GM21529 (cell line): ENCODE results near the gene ERBB2.
"Not testable (repeated sequence)": the region's sequence is repeated elsewhere in the genome, so short reads cannot be mapped to it uniquely, and the experiment has no call there.

Experiments used
- ATAC-seq: cut with Tn5 transposase; IDR thresholded peaks from one replicate; pipeline ENCODE4 v1.9.1; 2021; ENCODE audit not compliant: unreplicated experiment

The ERBB2 gene

GRCh38 chr17:39722965-39723848, 23.3 kb downstream of the ERBB2 start:
- no peak for ATAC-seq

- ATAC-seq: no peak
Measured at GRCh38 chr17:39724731-39725130, 24.9 kb downstream of the ERBB2 start.

DNA sequence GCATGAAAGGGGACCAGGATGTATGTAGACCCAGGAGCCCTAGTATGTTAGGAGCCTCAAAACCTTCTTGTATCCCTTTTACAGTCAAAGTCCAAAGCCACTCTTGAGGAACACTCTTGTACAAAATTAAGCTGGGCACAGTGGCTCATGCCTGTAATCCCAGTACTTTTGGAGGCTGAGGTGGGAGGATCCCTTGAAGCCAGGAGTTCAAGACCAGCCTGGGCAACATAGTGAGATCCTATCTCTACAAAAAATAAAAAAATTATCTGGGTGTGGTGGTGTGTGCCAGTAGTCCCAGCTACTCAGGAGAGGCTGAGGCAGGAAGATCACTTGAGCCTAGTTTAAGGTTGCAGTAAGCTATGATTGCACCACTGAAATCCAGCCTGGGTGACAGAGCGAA, 26.1 kb downstream of the ERBB2 start:
- not testable (repeated sequence) for ATAC-seq

DNA sequence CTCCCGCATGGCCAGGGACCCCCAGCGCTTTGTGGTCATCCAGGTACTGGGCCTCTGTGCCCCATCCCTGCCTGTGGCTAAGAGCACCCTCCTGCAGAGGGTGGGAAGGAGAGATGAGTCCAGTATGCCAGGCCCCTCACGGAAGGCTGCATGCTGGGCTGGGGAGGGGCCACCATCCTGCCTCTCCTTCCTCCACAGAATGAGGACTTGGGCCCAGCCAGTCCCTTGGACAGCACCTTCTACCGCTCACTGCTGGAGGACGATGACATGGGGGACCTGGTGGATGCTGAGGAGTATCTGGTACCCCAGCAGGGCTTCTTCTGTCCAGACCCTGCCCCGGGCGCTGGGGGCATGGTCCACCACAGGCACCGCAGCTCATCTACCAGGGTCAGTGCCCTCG, 26.8 kb downstream of the ERBB2 start:
- ATAC-seq: no peak

- no peak for ATAC-seq
Measured at GRCh38 chr17:39727556-39727955, 27.7 kb downstream of the ERBB2 start.

GRCh38 chr17:39729280-39729851, 29.5 kb downstream of the ERBB2 start:
- no peak for ATAC-seq

DNA sequence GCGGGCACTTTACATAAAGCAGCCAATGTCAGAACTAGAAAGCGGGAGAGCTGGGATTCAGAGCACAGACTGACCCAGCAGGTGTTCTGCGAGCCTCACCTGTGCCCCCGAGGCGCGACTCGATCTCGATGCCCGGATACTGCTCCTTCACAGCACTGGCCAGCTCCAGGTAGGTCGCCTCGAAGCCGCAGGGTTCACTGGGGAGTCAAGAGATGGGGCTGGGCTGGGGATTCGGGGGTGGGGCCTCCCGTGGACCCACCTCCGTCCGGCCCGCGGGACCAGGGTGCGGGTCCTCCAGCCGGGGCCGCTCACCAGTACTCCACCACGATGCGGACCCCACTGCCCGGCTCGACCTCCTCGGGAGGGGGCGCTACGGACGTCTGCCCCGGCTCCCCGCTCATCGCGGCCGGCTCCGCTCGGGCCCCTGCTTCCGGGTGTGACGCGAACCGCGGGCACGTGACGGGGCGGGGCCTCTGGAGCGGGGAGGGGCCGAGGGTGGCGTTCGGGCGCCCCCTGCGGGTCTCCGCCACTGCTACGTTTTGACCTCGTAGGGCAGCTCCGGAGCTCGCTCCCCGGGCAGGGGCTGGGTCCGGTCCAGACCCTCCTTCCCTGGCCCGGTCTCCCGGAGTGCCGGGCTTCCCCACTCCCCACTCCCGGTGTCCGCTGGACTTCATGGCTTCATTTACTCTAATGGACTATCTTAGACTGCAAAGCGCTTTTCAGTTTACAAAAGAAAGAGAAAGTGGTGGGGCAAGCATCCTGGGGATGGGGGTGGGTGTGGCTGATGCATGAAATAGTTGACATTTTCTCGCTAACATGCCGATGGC, 30.4 kb downstream of the ERBB2 start, which contains the start of gene MIEN1:
TSS of gene MIEN1 (minus strand) at position 438 of the 827 bp plus-strand sequence. CDS start at position 401, 37 bp downstream.
- ATAC-seq: peak; percentile 84

GRCh38 chr17:39732586-39732985, 32.7 kb downstream of the ERBB2 start:
- no peak for ATAC-seq

DNA sequence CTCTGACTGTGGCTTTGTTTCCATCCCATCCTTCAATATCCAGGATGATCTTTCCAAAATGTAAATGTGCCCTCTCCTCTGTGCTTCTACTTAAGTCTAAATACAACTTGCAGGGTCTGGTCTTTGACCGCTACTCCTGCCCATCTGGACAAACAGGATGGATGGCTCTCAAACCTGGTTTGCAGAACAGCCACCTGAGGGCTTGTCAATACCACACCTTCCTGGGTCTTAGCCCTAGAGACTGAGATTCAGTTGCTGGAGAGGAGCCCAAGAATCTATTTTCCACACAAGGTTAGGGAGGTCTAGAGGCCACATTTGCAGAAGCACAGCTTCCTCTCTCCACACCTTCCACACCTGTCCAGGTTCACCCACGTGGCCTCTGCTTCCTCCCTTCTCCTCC, 36.0 kb downstream of the ERBB2 start:
- ATAC-seq: no peak

GRCh38 chr17:39736319-39737165, 36.7 kb downstream of the ERBB2 start:
- no peak for ATAC-seq

- no peak for ATAC-seq
Measured at GRCh38 chr17:39737206-39737759, 37.4 kb downstream of the ERBB2 start.

DNA sequence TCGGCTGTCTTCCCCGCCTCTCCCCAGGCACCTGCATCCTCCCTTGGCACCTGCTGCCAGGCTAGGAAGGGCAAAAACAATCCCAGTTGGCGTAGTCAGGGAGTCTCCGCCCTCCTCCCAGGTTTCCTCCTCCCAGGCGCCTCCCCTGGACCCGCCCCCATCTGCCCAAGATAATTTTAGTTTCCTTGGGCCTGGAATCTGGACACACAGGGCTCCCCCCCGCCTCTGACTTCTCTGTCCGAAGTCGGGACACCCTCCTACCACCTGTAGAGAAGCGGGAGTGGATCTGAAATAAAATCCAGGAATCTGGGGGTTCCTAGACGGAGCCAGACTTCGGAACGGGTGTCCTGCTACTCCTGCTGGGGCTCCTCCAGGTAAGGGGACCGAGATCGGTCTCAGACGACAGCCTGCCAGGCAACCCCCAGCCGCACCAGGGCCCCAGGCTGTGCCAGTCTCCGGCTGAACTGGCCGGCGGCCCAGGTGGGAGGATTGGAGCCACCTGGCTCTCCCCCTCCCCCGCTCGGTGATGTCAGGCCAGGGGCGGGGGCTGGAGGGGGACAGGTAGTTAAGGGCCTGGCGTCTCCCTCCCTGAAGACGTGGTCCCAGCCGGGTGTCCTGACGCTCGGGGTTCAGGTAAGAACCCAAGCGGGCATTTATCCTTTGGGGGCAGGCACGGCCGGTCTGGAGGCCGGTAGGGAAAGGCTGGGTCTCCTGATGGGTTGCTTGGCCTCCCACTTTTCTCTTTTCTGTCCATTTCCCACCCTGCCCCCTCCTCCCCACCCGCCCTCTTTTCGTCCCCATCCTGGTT, 38.1 kb downstream of the ERBB2 start, which contains the start of gene GRB7:
TSS of gene GRB7 (plus strand) at position 179 of the 808 bp plus-strand sequence. CDS start 4,364 bp downstream, outside the sequence.
- ATAC-seq: no peak

- ATAC-seq: no peak
Measured at GRCh38 chr17:39738568-39738901, 38.7 kb downstream of the ERBB2 start.

DNA sequence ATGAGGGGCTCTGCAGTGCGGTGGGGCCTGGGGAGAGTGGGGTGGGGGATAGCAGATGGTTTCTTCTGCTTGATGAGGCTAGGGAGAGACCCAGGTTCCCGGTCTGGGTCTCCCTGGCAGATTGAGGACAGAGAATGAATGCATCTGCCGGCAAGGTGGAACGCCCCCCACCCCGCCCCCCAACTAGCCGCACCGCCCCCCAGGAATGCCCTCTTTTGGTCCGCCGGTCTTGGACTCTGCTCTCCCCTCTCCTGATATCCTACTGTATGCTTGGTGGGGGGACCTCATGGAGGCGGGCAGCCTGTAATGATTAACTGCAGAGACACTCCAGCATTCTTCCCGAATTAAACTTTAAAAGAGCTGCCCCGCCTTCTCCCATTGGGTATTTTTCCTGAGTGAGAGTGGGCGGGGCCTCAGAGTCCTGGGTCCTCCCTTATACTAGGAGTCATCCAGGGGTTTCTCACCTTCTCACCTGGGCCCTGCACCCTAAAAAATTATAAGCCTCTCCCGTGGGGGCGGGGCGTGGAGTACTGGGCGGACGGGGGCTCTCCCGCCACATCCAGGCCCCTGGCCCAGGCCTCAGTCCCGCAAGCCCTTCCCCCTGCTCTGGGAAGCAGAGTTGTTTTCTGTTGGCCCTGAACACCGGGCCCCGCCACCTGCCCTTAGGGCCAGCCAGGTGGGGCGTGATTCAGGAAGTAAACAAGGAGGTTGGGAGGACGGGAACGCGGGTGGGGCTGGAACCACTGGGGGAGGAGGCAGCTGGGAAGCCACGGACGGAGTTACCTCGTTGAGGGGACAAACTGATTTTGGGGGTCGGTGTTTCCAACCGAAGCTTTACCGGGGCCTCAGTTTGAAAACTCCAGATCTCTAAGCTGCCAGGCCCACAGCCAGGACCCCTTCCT, 39.4 kb downstream of the ERBB2 start:
- no peak for ATAC-seq

GRCh38 chr17:39739885-39740356, 40.1 kb downstream of the ERBB2 start:
- no peak for ATAC-seq

DNA sequence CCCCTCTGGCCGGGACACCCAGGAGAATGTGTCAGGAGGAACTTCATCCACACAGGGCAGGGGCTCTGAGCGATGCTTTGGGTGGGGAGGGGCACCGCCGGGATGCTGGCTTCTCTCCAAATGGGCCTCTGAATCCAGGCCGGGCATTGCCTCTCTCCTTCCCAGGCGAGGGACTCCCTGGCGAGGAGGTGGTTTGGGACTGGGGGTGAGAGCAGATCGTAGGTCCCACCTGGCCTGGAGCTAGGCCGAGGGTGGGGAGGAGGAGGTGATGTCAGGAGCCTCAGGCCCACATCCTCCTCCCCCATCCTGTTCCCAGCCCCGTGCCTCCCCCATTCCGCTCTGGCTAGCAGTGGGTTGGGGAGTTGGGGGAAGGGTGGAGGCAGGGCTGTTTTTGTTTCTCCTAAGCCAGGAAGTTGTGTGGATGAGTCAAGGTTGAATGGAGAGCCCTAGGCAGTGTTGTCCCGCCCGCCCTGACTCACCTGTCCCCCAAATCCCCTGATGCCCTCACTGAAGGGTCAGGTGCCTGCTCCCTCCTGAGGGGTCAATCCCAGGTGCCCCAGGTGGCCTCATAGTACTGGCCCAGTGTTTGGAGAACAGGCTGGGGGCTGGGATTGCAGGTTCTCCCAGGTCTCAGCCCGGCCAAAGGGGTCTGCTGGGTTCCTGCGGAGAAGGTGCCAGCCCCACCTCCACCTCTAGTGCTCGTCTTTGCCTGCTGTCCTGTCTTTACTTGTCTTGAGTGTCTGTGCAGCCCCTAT, 40.7 kb downstream of the ERBB2 start:
- no peak for ATAC-seq

DNA sequence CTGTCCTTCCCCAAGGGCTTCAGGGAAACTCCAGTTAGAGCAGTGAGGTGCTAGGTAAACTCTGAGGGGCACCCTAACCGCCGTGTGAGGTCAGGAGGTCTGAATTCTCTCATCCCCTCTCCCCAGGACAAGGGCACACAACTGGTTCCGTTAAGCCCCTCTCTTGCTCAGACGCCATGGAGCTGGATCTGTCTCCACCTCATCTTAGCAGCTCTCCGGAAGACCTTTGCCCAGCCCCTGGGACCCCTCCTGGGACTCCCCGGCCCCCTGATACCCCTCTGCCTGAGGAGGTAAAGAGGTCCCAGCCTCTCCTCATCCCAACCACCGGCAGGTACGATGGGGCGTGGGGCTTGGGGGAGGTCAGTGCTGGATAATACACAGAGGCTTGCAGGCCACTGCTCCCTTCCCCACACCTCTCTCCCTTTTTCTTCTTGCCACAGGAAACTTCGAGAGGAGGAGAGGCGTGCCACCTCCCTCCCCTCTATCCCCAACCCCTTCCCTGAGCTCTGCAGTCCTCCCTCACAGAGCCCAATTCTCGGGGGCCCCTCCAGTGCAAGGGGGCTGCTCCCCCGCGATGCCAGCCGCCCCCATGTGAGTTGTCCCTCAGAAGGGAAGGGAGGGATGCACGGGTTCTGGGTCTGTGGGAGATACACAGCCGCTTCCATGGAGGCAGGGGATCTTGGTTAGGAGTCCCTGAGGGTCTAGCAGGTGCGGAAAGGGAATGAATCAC, 42.4 kb downstream of the ERBB2 start:
- ATAC-seq: no peak
